Hepatocyte (in vitro differentiated cells): Measurements from ENCODE around the gene CHCHD6.

Source experiments
- EZH2 ChIP-seq: fragments of 200-600 bp; sonication (generic); IDR thresholded peaks from 2 replicates; pipeline ENCODE4 v1.6.1; 2016; ENCODE audit warnings: antibody characterized with exemption, mild to moderate bottlenecking, borderline replicate concordance
- EZH2phosphoT487 ChIP-seq: fragments of 200-600 bp; sonication (generic); IDR thresholded peaks from one replicate; pipeline ENCODE4 v1.6.1; 2018; ENCODE audit warnings: antibody characterized with exemption, mild to moderate bottlenecking, low read depth, moderate library complexity; ENCODE audit not compliant: unreplicated experiment, severe bottlenecking
- TF ChIP-seq, protein P1 (sequence below): fragments of 200-600 bp; sonication (generic); IDR thresholded peaks from 2 replicates; pipeline ENCODE4 v1.5.1; 2016; ENCODE audit warnings: antibody characterized with exemption, mild to moderate bottlenecking; ENCODE audit not compliant: poor library complexity

DNA sequence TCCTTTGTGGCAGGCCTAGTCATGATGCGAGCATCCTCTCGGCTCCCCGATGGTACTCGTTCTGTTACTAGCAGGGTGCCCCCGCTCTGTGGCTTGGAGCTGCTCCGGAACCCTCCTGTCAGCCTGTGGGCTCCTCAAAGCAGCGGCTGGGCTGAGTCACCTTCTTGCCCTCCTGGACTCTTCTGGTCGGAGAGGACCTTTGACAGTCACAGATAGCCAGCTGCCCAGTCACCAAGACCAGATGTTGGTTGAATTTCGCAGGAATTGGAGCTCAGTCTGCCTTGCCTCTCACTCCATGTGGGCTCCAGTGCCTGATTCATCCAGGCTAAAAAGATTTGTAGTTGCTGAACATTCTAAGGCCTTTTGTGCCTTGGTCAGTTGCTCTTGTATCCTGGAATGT is 94.5 kb downstream of the CHCHD6 start:
- TF ChIP-seq, protein P1, sequence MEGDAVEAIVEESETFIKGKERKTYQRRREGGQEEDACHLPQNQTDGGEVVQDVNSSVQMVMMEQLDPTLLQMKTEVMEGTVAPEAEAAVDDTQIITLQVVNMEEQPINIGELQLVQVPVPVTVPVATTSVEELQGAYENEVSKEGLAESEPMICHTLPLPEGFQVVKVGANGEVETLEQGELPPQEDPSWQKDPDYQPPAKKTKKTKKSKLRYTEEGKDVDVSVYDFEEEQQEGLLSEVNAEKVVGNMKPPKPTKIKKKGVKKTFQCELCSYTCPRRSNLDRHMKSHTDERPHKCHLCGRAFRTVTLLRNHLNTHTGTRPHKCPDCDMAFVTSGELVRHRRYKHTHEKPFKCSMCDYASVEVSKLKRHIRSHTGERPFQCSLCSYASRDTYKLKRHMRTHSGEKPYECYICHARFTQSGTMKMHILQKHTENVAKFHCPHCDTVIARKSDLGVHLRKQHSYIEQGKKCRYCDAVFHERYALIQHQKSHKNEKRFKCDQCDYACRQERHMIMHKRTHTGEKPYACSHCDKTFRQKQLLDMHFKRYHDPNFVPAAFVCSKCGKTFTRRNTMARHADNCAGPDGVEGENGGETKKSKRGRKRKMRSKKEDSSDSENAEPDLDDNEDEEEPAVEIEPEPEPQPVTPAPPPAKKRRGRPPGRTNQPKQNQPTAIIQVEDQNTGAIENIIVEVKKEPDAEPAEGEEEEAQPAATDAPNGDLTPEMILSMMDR: no peak
- TF ChIP-seq EZH2: no peak
- TF ChIP-seq EZH2phosphoT487: no peak
